ENCODE data around the gene TANK. TPM values are rescaled to one million over a fixed set of nuclear protein-coding genes. Genes with fewer than 3 reads are reported as not detected.
"Not testable (repeated sequence)": the region's sequence is repeated elsewhere in the genome, so short reads cannot be mapped to it uniquely, and the experiment has no call there.

The TANK gene
- total RNA-seq, 8 experiments from 2014 or later, result 28.8 to 87.5 (median 58.3) TPM

DNA sequence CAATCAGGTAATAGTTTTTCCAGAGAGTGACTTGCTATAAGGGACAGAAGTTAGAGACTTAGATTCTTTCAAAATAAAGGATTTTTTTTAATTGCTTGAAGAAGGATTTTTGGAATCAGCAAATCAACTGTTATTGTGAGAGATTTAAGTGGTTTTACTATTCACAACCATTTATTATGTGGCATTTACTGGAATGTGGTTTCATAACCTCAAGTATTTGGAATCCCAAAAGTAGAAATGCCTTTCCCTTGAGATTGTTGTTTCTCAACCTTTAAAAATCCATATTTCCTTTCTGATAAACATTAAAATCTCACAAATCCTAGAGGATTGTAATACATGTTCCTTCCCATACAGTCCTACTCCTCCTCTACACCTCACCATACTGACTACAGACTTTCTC is 5.0 kb downstream of the TANK start:
- no peak overlapping the region for H3K27ac ChIP-seq
- in situ Hi-C loops (cut with MboI; ENCODE audit: low pct_unique_long_range_greater_than_20kb in 2 of 9, low sequenced_read_pairs in 9 of 9, unreplicated experiment in 9 of 9), result no loop called here
- no peak for ATAC-seq (replicated peaks in 6 of 8)
- H3K4me3 ChIP-seq, result no peak overlapping the region
- H3K4me1 ChIP-seq (replicated peaks in 1 of 2), result peaks cover 3 to 8% of the 10 kb centered on the region in 2 donors

- 100% methylated on average over 1 of the region's 1 CpG; no CpG with 5 or more reads in 5 of the 10 experiments for WGBS, 10 experiments
- Histone ChIP-seq H3K4me3 (no peak overlapping the region), H3K4me1 (replicated peaks in 1 of 2) (peaks cover 3 to 8% of the 10 kb centered on the region in 2 donors), H3K27ac (no peak overlapping the region)
- ATAC-seq (replicated peaks in 6 of 8), result no peak
- in situ Hi-C loops (cut with MboI; ENCODE audit: low pct_unique_long_range_greater_than_20kb in 2 of 9, low sequenced_read_pairs in 9 of 9, unreplicated experiment in 9 of 9), result no loop called here
Measured at GRCh38 chr2:161165811-161166210, 5.6 kb downstream of the TANK start.

GRCh38 chr2:161166538-161167409 is 6.5 kb downstream of the TANK start:
- no peak for ATAC-seq (replicated peaks in 6 of 8)
- WGBS, 10 experiments, result 88 to 100% (median 95%) methylated on average over 1 to 6 of the region's 6 CpGs; no CpG with 5 or more reads in 1 of the 10 experiments
- in situ Hi-C loops (cut with MboI; ENCODE audit: low pct_unique_long_range_greater_than_20kb in 2 of 9, low sequenced_read_pairs in 9 of 9, unreplicated experiment in 9 of 9), result no loop called here
- H3K4me1 ChIP-seq (replicated peaks in 1 of 2), result peaks cover under 1 to 5% of the 10 kb centered on the region in 2 donors
- no peak overlapping the region for H3K27ac ChIP-seq
- H3K4me3 ChIP-seq, result no peak overlapping the region

DNA sequence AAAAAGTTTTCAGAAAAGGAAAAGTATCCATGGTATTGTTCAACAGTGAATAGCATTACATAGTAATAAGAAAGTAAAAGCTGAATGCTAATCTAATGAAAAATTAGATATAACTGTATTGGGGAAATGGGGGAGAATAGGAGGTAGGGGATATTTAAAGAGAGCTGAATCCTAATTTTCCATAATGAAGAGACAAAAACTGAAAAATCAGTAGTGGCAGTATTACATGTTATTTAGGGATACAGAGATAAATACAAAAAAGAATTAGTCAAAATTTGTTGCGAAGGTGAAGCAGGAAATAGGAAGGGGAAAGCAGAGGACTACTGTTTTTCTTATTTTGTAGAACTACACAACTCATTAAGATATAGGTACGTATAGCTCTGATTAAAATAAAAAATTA is 9.1 kb downstream of the TANK start:
- ATAC-seq (replicated peaks in 6 of 8), result no peak
- Histone ChIP-seq H3K4me1 (replicated peaks in 1 of 2) (no peaks in the 10 kb centered on the region), H3K27ac (no peak overlapping the region), H3K4me3 (no peak overlapping the region)
- in situ Hi-C loops (cut with MboI; ENCODE audit: low pct_unique_long_range_greater_than_20kb in 2 of 9, low sequenced_read_pairs in 9 of 9, unreplicated experiment in 9 of 9), result no loop called here
- WGBS, 10 experiments, result 90 to 100% (median 97%) methylated on average over 2 of the region's 2 CpGs; no CpG with 5 or more reads in 1 of the 10 experiments

DNA sequence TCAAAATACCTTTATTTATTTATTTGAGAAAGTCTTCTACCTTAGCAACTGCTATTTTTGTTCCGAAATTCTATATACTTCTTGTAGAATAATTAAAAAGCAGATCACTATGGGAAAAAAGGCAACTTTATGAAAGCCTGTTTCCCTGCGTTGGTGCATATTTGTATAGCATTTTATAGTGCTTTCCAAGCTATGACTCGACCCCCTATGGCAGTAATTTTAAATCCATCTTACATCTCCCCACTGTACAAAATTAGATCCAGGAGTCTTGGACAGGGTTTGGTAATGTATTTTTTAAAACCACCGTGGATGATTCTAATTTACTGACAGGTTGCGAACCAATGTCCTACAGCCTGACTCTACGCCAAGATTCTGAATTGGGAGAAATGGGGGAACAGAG is 10.1 kb downstream of the TANK start:
- H3K27ac ChIP-seq, result no peak overlapping the region
- no peak overlapping the region for H3K4me3 ChIP-seq
- ATAC-seq (replicated peaks in 6 of 8), result no peak
- in situ Hi-C loops (cut with MboI; ENCODE audit: low pct_unique_long_range_greater_than_20kb in 2 of 9, low sequenced_read_pairs in 9 of 9, unreplicated experiment in 9 of 9), result no loop called here
- 37 to 100% (median 89%) methylated on average over 1 to 6 of the region's 6 CpGs for WGBS, 10 experiments
- no peaks in the 10 kb centered on the region for H3K4me1 ChIP-seq (replicated peaks in 1 of 2)

- ATAC-seq (replicated peaks in 6 of 8), result peak in 3 of 8 experiments; percentile 77 to 84 (median 83)
- in situ Hi-C loops (cut with MboI; ENCODE audit: low pct_unique_long_range_greater_than_20kb in 2 of 9, low sequenced_read_pairs in 9 of 9, unreplicated experiment in 9 of 9), result no loop called here
- no peak overlapping the region for H3K27ac ChIP-seq
Measured at GRCh38 chr2:161170958-161171932, 11.0 kb downstream of the TANK start.

GRCh38 chr2:161172901-161173540 is 12.8 kb downstream of the TANK start:
- in situ Hi-C loops (cut with MboI; ENCODE audit: low pct_unique_long_range_greater_than_20kb in 2 of 9, low sequenced_read_pairs in 9 of 9, unreplicated experiment in 9 of 9), result no loop called here
- peak in 1 of 8 experiments; percentile 28 for ATAC-seq (replicated peaks in 6 of 8)

More at GRCh38 chr2:161170958-161171932, 11.0 kb downstream of the TANK start:
- no peaks in the 10 kb centered on the region for H3K4me1 ChIP-seq (replicated peaks in 1 of 2)
- H3K4me3 ChIP-seq, result no peak overlapping the region
- 32 to 100% (median 90%) methylated on average over 1 to 4 of the region's 4 CpGs for WGBS, 10 experiments

GRCh38 chr2:161173541-161174194 is 13.4 kb downstream of the TANK start:
- in situ Hi-C loops (cut with MboI; ENCODE audit: low pct_unique_long_range_greater_than_20kb in 2 of 9, low sequenced_read_pairs in 9 of 9, unreplicated experiment in 9 of 9), result no loop called here
- H3K4me3 ChIP-seq, result no peak overlapping the region
- H3K27ac ChIP-seq, result no peak overlapping the region
- no peak for ATAC-seq (replicated peaks in 6 of 8)
- no peaks in the 10 kb centered on the region for H3K4me1 ChIP-seq (replicated peaks in 1 of 2)
- WGBS, 10 experiments, result 93 to 100% (median 96%) methylated on average over 1 to 2 of the region's 2 CpGs; no CpG with 5 or more reads in 2 of the 10 experiments

More at GRCh38 chr2:161172901-161173540, 12.8 kb downstream of the TANK start:
- Histone ChIP-seq H3K4me1 (replicated peaks in 1 of 2) (no peaks in the 10 kb centered on the region), H3K27ac (no peak overlapping the region), H3K4me3 (no peak overlapping the region)
- 73 to 100% (median 99%) methylated on average over 1 to 4 of the region's 4 CpGs for WGBS, 10 experiments

DNA sequence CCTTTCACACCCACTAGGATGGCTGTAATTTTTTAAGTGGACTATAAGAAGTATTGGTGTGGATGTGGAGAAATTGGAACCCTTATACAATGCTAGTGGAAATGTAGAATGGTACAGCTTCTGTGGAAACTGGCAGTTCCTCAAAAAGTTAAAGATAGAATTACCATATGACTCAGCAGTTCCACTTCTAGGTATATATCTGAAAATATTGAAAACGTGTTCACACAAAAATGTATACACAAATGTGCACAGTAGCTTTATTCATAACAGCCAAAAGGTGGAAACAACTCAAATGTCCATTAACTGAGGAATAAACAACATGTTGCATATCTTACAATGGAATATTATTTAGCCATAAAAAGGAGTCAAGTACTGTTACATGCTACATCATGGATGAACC is 17.7 kb downstream of the TANK start:
- no peak overlapping the region for H3K4me3 ChIP-seq
- H3K4me1 ChIP-seq (replicated peaks in 1 of 2), result no peaks in the 10 kb centered on the region
- ATAC-seq (replicated peaks in 6 of 8), result no peak
- no peak overlapping the region for H3K27ac ChIP-seq
- in situ Hi-C loops (cut with MboI; ENCODE audit: low pct_unique_long_range_greater_than_20kb in 2 of 9, low sequenced_read_pairs in 9 of 9, unreplicated experiment in 9 of 9), result no loop called here
- WGBS, 10 experiments, result 44 to 100% (median 75%) methylated on average over 1 of the region's 1 CpG; no CpG with 5 or more reads in 1 of the 10 experiments

- H3K4me3 ChIP-seq, result no peak overlapping the region
- no peak overlapping the region for H3K27ac ChIP-seq
- ATAC-seq (replicated peaks in 6 of 8), result no peak
- in situ Hi-C loops (cut with MboI; ENCODE audit: low pct_unique_long_range_greater_than_20kb in 2 of 9, low sequenced_read_pairs in 9 of 9, unreplicated experiment in 9 of 9), result no loop called here
- H3K4me1 ChIP-seq (replicated peaks in 1 of 2), result no peaks in the 10 kb centered on the region
- 50 to 100% (median 75%) methylated on average over 1 to 4 of the region's 4 CpGs for WGBS, 10 experiments
Measured at GRCh38 chr2:161178756-161179155, 18.5 kb downstream of the TANK start.

GRCh38 chr2:161190050-161190449 is 29.8 kb downstream of the TANK start:
- in situ Hi-C loops (cut with MboI; ENCODE audit: low pct_unique_long_range_greater_than_20kb in 2 of 9, low sequenced_read_pairs in 9 of 9, unreplicated experiment in 9 of 9), result no loop called here
- ATAC-seq (replicated peaks in 6 of 8), result peak in 1 of 8 experiments; percentile 70

GRCh38 chr2:161195602-161196001 is 35.4 kb downstream of the TANK start:
- H3K27ac ChIP-seq; in situ Hi-C loops (cut with MboI; ENCODE audit: low pct_unique_long_range_greater_than_20kb in 2 of 9, low sequenced_read_pairs in 9 of 9, unreplicated experiment in 9 of 9); ATAC-seq (replicated peaks in 6 of 8); H3K4me1 ChIP-seq (replicated peaks in 1 of 2); H3K4me3 ChIP-seq: not testable (repeated sequence)
- 96 to 100% (median 100%) methylated on average over 1 to 4 of the region's 4 CpGs; no CpG with 5 or more reads in 3 of the 10 experiments for WGBS, 10 experiments

More at GRCh38 chr2:161190050-161190449, 29.8 kb downstream of the TANK start:
- Histone ChIP-seq H3K4me1 (replicated peaks in 1 of 2) (no peaks in the 10 kb centered on the region), H3K27ac (no peak overlapping the region), H3K4me3 (no peak overlapping the region)
